HG02798 (cell line): ENCODE data around the gene CFAP61.
"Not testable (repeated sequence)": the region's sequence is repeated elsewhere in the genome, so short reads cannot be mapped to it uniquely, and the experiment has no call there.

Experiments used
- ATAC-seq: cut with Tn5 transposase; IDR thresholded peaks from one replicate; pipeline ENCODE4 v1.9.1; 2021; ENCODE audit warnings: mild to moderate bottlenecking; ENCODE audit not compliant: unreplicated experiment, poor library complexity

The CFAP61 gene

GRCh38 chr20:20052074-20052970, at the start of gene CFAP61, which contains the start of gene CRNKL1:
Gene CFAP61, plus strand, starts transcription at chr20:20052532. Its CDS starts 4,122 bp downstream, at chr20:20056654.
Gene CRNKL1, minus strand, starts transcription at chr20:20052466. Its CDS starts 124 bp downstream, at chr20:20052342.
- ATAC-seq: peak; percentile 95

GRCh38 chr20:20003031-20003954, 49.0 kb upstream of the CFAP61 start:
- no peak for ATAC-seq

- ATAC-seq: not testable (repeated sequence)
Measured at GRCh38 chr20:20003955-20004322, 48.4 kb upstream of the CFAP61 start.

GRCh38 chr20:20005342-20005741, 47.0 kb upstream of the CFAP61 start:
- no peak for ATAC-seq

- ATAC-seq: no peak
Measured at GRCh38 chr20:20009784-20010253, 42.5 kb upstream of the CFAP61 start.

- ATAC-seq: no peak
Measured at GRCh38 chr20:20010639-20011500, 41.5 kb upstream of the CFAP61 start.

GRCh38 chr20:20012541-20012940, 39.8 kb upstream of the CFAP61 start:
- no peak for ATAC-seq

GRCh38 chr20:20014659-20015058, 37.7 kb upstream of the CFAP61 start:
- ATAC-seq: no peak

- ATAC-seq: peak; percentile 100
Measured at GRCh38 chr20:20017001-20017843, 35.1 kb upstream of the CFAP61 start, which contains the start of gene NAA20. Gene NAA20, plus strand, starts transcription at chr20:20017362. Its CDS starts 35 bp downstream, at chr20:20017397.

GRCh38 chr20:20017844-20018185, 34.5 kb upstream of the CFAP61 start:
- ATAC-seq: no peak

- no peak for ATAC-seq
Measured at GRCh38 chr20:20018366-20018765, 34.0 kb upstream of the CFAP61 start.

- ATAC-seq: no peak
Measured at GRCh38 chr20:20019123-20019522, 33.2 kb upstream of the CFAP61 start.

GRCh38 chr20:20020908-20021307, 31.4 kb upstream of the CFAP61 start:
- ATAC-seq: no peak

- ATAC-seq: no peak
Measured at GRCh38 chr20:20021835-20022234, 30.5 kb upstream of the CFAP61 start.

GRCh38 chr20:20022498-20022897, 29.8 kb upstream of the CFAP61 start:
- ATAC-seq: peak; percentile 74

- no peak for ATAC-seq
Measured at GRCh38 chr20:20023395-20023794, 28.9 kb upstream of the CFAP61 start.

- no peak for ATAC-seq
Measured at GRCh38 chr20:20024942-20025341, 27.4 kb upstream of the CFAP61 start.

- no peak for ATAC-seq
Measured at GRCh38 chr20:20027284-20027683, 25.0 kb upstream of the CFAP61 start.

GRCh38 chr20:20031790-20032189, 20.5 kb upstream of the CFAP61 start:
- ATAC-seq: no peak
